Stimulated activated CD4-positive, alpha-beta T cell treated with anti-CD3 and anti-CD28 coated beads, Interleukin-1b, Interleukin-23, amount 100 ng/mL, for 24 hours (primary cell): ENCODE results near the gene PAFAH1B1.

Experiments used
- DNase-seq, 4 experiments: peaks; one replicate each; pipeline ENCODE4 v3.0.0-alpha.2; 2020; ENCODE audit warnings: low read depth in 4 of 4, low spot score in 1 of 4

The PAFAH1B1 gene

GRCh38 chr17:2701161-2701995 lies 107.9 kb downstream of the PAFAH1B1 start:
- no peak for DNase-seq

- no peak for DNase-seq
Measured at GRCh38 chr17:2701996-2702741, 108.7 kb downstream of the PAFAH1B1 start.

- no peak for DNase-seq
Measured at GRCh38 chr17:2703181-2703580, 109.7 kb downstream of the PAFAH1B1 start.

GRCh38 chr17:2703606-2704005 lies 110.2 kb downstream of the PAFAH1B1 start:
- DNase-seq = no peak

- no peak for DNase-seq
Measured at GRCh38 chr17:2704031-2704889, 110.8 kb downstream of the PAFAH1B1 start.

- DNase-seq = no peak
Measured at GRCh38 chr17:2704890-2705248, 111.4 kb downstream of the PAFAH1B1 start.

- DNase-seq = no peak
Measured at GRCh38 chr17:2705263-2705662, 111.8 kb downstream of the PAFAH1B1 start.

GRCh38 chr17:2705888-2706795 lies 112.7 kb downstream of the PAFAH1B1 start:
- no peak for DNase-seq

- DNase-seq = no peak
Measured at GRCh38 chr17:2706911-2707510, 113.6 kb downstream of the PAFAH1B1 start.

GRCh38 chr17:2707721-2708584 lies 114.5 kb downstream of the PAFAH1B1 start:
- DNase-seq = no peak

GRCh38 chr17:2708585-2709182 lies 115.2 kb downstream of the PAFAH1B1 start:
- no peak for DNase-seq

GRCh38 chr17:2709183-2709661 lies 115.8 kb downstream of the PAFAH1B1 start:
- DNase-seq = no peak

- no peak for DNase-seq
Measured at GRCh38 chr17:2710071-2710802, 116.8 kb downstream of the PAFAH1B1 start.

GRCh38 chr17:2710803-2711607 lies 117.6 kb downstream of the PAFAH1B1 start:
- peak in 1 of 4 experiments; percentile 35 for DNase-seq

- peak; percentile 93 to 98 (median 94) for DNase-seq
Measured at GRCh38 chr17:2711608-2712299, 118.3 kb downstream of the PAFAH1B1 start, which contains the start of gene CLUH. Gene CLUH (minus strand): TSS chr17:2711764. CDS start chr17:2711661, 103 bp downstream.
